IPS-15b (cell line): ENCODE measurements around the gene MYRF.

Source experiments
- H3K27me3 ChIP-seq: one replicate; pipeline ENCODE4 v1.6.1; 2013; ENCODE audit warnings: low read length; ENCODE audit not compliant: control insufficient read depth, insufficient read depth
- H3K36me3 ChIP-seq: one replicate; pipeline ENCODE4 v1.6.1; 2013; ENCODE audit warnings: low read length; ENCODE audit not compliant: control insufficient read depth, insufficient read depth
- H3K4me1 ChIP-seq: one replicate; pipeline ENCODE4 v1.6.1; 2013; ENCODE audit warnings: mild to moderate bottlenecking, low read length; ENCODE audit not compliant: control insufficient read depth, insufficient read depth
- H3K4me3 ChIP-seq: one replicate; pipeline ENCODE4 v1.5.1; 2013; ENCODE audit warnings: low read depth, low read length
- H3K9ac ChIP-seq: one replicate; pipeline ENCODE4 v1.6.1; 2013; ENCODE audit warnings: low read depth, mild to moderate bottlenecking, low read length
- H3K9me3 ChIP-seq: one replicate; pipeline ENCODE4 v1.6.1; 2013; ENCODE audit warnings: mild to moderate bottlenecking, low read length; ENCODE audit not compliant: control insufficient read depth, insufficient read depth

MYRF gene

DNA sequence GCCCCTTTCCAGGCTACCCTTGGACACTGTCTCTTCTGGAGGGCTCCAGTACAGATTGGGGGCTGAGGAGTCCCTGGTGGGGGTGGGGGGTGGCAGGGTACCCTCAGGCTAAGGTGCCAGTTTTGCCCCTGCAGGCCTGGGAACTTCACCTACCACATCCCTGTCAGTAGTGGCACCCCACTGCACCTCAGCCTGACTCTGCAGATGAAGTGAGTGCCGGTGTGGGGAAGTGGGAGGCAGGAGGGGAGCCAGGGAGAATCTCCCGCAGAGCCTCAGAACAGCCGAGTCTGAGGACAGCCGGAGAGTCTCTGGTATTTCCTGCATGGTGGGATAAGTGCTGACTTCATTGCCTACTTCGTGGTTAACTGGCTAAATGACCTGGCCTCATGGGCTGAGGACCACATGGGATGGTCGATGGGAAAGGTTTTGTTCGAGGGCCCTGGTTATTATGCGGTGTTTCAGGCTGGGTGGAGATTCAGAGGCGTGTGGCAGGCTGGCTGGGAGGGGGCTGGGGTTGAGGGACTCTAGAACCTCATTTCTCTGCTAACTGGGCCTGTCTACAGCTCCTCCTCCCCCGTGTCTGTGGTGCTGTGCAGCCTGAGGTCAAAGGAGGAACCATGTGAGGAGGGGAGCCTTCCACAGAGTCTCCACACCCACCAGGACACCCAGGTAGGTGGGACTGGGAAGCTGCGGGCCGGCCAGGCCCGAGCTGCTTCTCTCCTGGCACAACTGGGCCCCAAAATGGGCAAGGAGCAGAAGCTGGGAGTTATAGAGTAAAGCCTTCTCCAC is 31.5 kb downstream of the MYRF start:
- no peak overlapping the region for H3K4me3 ChIP-seq
- no peaks in the 10 kb centered on the region for H3K27me3 ChIP-seq
- no peaks in the 10 kb centered on the region for H3K9me3 ChIP-seq
- H3K36me3 ChIP-seq, result peaks cover 40% of the 10 kb centered on the region
- no peak overlapping the region for H3K9ac ChIP-seq
- no peaks in the 10 kb centered on the region for H3K4me1 ChIP-seq

DNA sequence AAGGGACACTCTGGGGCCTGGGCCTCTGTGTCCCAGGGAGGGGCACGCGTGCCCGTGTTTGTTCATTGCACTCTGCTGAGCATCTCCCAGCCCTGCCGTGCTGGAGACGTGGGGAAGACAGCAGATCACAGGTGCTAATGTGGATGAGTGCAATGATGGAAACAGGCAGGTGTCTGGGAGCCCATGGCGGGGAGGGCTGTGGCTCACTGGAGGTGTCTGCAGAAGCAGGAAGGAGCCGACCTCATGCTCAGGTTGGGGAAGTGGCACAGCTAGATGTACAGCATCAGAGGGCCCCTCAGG is 32.0 kb downstream of the MYRF start:
- Histone ChIP-seq H3K4me3 (no peak overlapping the region), H3K9ac (no peak overlapping the region), H3K4me1 (no peaks in the 10 kb centered on the region), H3K27me3 (no peaks in the 10 kb centered on the region), H3K36me3 (peaks cover 46% of the 10 kb centered on the region), H3K9me3 (no peaks in the 10 kb centered on the region)

DNA sequence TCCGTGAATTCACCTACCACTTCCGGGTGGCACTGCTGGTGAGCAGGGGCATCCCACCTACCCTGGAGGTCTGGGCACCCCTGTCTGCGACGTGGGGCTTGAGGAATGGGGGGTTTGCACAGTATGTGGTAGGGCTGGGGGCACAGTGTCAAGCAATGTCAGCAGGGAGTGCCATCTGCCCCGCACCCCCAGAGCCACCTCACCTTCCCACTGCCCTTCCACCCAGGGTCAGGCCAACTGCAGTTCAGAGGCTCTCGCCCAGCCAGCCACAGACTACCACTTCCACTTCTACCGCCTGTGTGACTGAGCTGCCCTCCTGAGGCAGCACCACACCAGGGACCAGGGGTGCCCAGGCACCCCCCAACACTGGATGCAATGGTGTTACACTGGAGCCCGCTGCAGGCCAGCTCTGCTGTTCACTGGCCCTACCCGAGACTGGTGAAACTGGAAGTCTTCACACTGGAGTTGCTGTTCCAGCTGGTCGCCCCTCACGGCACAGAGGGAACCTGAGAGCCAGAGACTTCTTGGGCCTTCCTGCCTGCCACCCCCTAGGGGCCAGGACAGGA is 33.5 kb downstream of the MYRF start:
- no peaks in the 10 kb centered on the region for H3K27me3 ChIP-seq
- H3K4me1 ChIP-seq, result no peaks in the 10 kb centered on the region
- no peaks in the 10 kb centered on the region for H3K9me3 ChIP-seq
- H3K36me3 ChIP-seq, result peaks cover 57% of the 10 kb centered on the region
- H3K9ac ChIP-seq, result no peak overlapping the region
- H3K4me3 ChIP-seq, result no peak overlapping the region

DNA sequence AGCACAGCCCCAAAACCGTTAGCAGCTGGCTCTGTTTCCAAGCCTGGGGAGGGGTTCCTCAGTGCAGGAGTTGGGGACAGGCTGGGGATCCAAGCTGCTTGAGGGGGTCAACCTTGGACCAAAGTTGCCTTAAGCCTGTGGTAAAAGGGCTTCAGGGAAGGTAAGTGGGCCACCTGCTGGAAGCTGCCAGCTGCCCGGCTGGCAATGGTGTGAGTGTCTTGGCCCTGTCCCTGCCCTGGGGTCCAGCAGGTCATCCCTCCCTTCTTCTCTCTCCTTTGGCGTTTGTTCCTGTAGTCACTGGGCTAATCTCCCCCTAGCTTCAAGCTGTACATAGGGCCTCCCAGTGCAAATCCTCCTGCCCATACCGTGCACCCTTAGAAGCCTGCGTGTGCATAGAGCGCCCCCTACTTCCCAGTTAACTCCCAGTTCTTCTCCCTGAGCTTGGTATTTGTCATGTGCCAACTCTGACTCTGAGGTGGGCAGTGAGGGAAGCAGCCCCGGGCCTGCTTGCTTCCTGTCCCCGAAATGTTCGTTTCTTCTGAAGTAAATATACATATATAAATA is 35.6 kb downstream of the MYRF start:
- no peaks in the 10 kb centered on the region for H3K27me3 ChIP-seq
- H3K9ac ChIP-seq, result no peak overlapping the region
- no peaks in the 10 kb centered on the region for H3K4me1 ChIP-seq
- H3K4me3 ChIP-seq, result no peak overlapping the region
- no peaks in the 10 kb centered on the region for H3K9me3 ChIP-seq
- H3K36me3 ChIP-seq, result peaks cover 57% of the 10 kb centered on the region

DNA sequence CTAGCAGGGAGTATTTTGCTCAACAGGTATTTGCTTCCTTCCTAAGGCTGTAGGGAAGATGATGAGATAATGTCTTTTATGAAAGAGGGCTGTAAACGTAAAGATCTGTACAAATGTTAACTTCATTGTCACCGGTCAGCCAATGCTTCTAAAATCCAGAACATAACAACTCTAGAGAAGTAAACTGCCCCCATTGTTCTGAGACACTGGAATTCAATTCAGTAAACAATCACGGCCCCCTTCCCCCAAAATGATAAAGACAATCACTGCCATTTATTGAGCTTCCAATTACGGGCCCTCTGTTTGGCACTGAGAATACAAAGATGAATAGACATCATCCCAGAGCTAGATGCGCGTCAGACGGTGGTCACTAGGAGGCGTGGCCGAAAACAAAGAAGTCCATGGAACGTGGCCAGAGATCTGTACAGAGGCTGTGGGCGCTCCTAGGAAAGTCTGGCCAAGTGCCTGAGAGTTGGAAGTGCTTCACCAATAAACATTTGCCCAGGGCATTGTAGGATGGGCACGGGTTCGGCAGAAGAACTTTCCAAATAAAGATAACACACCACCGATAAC is 39.4 kb downstream of the MYRF start:
- H3K4me1 ChIP-seq, result no peaks in the 10 kb centered on the region
- H3K27me3 ChIP-seq, result no peaks in the 10 kb centered on the region
- H3K4me3 ChIP-seq, result peak overlapping the region; percentile 93
- H3K36me3 ChIP-seq, result peaks cover 45% of the 10 kb centered on the region
- H3K9me3 ChIP-seq, result no peaks in the 10 kb centered on the region
- peak overlapping the region; percentile 100 for H3K9ac ChIP-seq

DNA sequence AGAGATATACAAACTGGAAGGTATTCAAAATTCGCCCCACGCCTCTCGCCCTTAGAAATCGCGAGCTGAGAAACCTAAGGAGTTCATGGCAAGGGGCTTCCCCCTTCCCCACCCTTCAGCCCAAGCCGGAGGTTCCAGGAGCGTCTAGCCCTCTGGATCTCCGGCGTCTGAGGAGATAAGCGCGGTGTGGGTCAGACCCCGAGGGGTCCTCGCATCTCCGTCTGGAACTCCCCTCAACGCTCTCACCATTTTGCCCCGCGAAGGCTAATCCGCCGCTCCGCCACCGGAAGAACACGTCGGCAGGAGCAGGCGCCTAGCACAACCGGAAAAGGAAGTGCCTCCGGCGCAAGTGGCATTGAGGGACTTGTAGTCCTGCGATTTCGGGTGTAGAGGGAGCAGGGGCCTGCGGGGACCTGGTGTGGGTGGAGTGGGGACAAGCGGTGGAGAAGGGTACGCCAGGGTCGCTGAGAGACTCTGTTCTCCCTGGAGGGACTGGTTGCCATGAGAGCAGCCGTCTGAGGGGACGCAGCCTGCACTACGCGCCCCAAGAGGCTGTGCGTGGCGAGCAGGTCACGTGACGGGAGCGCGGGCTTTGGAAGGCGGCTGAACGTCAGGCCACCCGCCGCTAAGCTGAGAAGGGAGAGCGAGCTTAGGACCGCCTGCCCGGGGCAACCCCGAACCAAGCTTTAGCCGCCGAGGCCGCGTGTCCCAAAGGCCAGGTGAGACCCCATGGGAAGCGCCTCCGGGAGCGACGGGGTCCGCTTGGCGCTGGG is 40.1 kb downstream of the MYRF start, which contains the start of the genes FEN1 and TMEM258:
Gene FEN1 (plus strand): TSS at position 602 of the 773 bp plus-strand sequence. CDS start 2,451 bp downstream, outside the sequence.
Gene TMEM258 (minus strand): TSS at position 290 of the 773 bp plus-strand sequence. CDS start 41 bp downstream, at position 249.
- H3K27me3 ChIP-seq, result no peaks in the 10 kb centered on the region
- H3K9ac ChIP-seq, result peak within 1 kb of the TSS; percentile 100
- H3K4me1 ChIP-seq, result no peaks in the 10 kb centered on the region
- H3K36me3 ChIP-seq, result peaks cover 38% of the 10 kb centered on the region
- peak within 1 kb of the TSS; percentile 93 for H3K4me3 ChIP-seq
- no peaks in the 10 kb centered on the region for H3K9me3 ChIP-seq

DNA sequence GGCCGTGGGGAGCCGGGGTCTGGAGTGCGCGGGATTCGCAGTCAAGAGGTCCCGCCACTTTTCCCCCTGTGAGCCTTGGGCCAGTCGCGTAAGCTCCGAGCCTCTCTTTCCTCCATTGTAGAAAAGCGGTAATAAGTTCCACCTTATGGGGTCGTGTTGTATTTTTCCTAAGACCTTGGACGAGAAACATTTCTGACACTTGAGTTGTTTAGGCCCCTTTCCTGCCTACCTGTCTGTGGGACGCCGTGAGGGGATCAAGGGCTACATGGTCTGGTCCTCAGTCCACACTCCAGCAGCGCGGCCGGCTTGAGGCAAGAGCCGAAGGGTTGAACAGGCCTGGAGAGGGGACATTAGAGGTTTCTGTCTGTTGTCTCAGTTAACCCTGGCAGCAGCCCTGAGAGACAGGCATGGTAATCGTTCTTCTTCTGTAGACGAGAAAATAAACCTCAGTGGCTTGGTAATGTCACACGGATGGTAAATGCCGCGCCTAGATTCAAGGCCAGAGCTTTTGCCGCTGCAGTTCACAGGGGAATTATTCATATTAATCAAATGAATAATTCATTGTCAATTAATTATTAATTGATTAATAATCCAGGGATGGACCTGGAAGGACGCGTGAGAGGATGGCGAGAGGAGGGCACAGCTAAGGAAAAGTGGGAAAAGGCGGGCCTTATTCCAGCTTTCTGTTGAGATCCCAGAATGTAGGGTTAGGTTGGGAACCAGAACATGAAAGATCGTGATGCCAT is 40.8 kb downstream of the MYRF start:
- H3K36me3 ChIP-seq, result peaks cover 32% of the 10 kb centered on the region
- H3K4me1 ChIP-seq, result no peaks in the 10 kb centered on the region
- no peaks in the 10 kb centered on the region for H3K27me3 ChIP-seq
- no peaks in the 10 kb centered on the region for H3K9me3 ChIP-seq
- peak overlapping the region; percentile 93 for H3K4me3 ChIP-seq
- H3K9ac ChIP-seq, result peak overlapping the region; percentile 100

DNA sequence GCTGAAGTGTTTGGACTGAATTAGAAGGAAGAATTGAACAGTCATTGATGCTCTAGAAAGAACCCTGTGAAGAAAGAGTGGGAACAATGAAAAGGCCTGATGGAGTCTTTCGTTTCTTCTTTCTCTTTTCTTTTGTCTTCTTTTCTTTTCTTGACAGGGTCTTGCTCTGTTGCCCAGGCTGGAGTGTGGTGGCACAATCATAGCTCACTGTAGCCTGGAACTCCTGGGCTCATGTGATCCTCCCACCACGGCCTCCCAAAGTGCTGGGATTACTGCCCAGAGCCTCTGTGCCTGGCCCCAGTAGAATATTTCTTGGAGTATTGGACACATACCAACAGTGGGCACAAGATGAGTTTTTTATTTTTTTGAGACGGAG is 41.4 kb downstream of the MYRF start:
- H3K4me3 ChIP-seq, result peak overlapping the region; percentile 93
- H3K4me1 ChIP-seq, result no peaks in the 10 kb centered on the region
- no peaks in the 10 kb centered on the region for H3K9me3 ChIP-seq
- no peaks in the 10 kb centered on the region for H3K27me3 ChIP-seq
- no peak overlapping the region for H3K9ac ChIP-seq
- peaks cover 28% of the 10 kb centered on the region for H3K36me3 ChIP-seq

DNA sequence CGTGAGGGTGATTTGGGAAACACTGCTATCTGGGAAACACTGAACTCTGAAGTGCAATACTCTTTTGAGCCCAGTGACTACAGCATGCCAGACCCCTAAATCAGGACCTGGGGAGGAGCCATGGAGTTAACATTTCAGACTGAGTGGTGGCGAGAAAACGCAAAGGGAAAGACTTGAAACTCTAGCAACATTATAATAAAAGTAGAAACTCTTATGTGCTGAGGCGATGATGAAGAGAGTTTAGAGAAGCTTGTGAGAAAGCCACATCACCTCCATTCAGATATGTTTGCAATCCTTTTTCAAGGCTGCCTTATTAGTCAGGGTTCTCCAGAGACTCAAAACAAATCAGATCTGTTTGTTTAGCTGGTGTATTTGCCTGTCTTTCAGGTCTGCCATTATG is 42.1 kb downstream of the MYRF start:
- H3K4me1 ChIP-seq, result no peaks in the 10 kb centered on the region
- no peaks in the 10 kb centered on the region for H3K27me3 ChIP-seq
- no peak overlapping the region for H3K9ac ChIP-seq
- no peak overlapping the region for H3K4me3 ChIP-seq
- H3K9me3 ChIP-seq, result no peaks in the 10 kb centered on the region
- H3K36me3 ChIP-seq, result peaks cover 20% of the 10 kb centered on the region

DNA sequence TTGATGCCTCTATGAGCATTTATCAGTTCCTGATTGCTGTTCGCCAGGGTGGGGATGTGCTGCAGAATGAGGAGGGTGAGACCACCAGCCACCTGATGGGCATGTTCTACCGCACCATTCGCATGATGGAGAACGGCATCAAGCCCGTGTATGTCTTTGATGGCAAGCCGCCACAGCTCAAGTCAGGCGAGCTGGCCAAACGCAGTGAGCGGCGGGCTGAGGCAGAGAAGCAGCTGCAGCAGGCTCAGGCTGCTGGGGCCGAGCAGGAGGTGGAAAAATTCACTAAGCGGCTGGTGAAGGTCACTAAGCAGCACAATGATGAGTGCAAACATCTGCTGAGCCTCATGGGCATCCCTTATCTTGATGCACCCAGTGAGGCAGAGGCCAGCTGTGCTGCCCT is 43.0 kb downstream of the MYRF start:
- no peaks in the 10 kb centered on the region for H3K4me1 ChIP-seq
- H3K36me3 ChIP-seq, result peaks cover 14% of the 10 kb centered on the region
- no peaks in the 10 kb centered on the region for H3K27me3 ChIP-seq
- H3K4me3 ChIP-seq, result no peak overlapping the region
- no peak overlapping the region for H3K9ac ChIP-seq
- H3K9me3 ChIP-seq, result no peaks in the 10 kb centered on the region
